ENCODE data around the gene PEAK3. TPM values are rescaled to one million over a fixed set of nuclear protein-coding genes. Genes with fewer than 3 reads are reported as not detected.
A peak's percentile ranks its signal among the peaks of the same experiment; 100 is the strongest.

The PEAK3 gene
- total and polyA plus RNA-seq, 9 of the 15 experiments (the other 6 are each of a cell fraction or from before 2014, with no cell fraction given), result 0.07 to 0.40 TPM; not detected in 7

- TF ChIP-seq, protein P1, sequence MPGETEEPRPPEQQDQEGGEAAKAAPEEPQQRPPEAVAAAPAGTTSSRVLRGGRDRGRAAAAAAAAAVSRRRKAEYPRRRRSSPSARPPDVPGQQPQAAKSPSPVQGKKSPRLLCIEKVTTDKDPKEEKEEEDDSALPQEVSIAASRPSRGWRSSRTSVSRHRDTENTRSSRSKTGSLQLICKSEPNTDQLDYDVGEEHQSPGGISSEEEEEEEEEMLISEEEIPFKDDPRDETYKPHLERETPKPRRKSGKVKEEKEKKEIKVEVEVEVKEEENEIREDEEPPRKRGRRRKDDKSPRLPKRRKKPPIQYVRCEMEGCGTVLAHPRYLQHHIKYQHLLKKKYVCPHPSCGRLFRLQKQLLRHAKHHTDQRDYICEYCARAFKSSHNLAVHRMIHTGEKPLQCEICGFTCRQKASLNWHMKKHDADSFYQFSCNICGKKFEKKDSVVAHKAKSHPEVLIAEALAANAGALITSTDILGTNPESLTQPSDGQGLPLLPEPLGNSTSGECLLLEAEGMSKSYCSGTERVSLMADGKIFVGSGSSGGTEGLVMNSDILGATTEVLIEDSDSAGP (CRISPR knock-in tag; IDR thresholded peaks at IDR 0.05), result no peak
- TF ChIP-seq MXI1 (IDR thresholded peaks at IDR 0.05; ENCODE audit: low read depth, low read length), result no peak
- no peak for TF ChIP-seq ZNF444 (CRISPR knock-in tag; IDR thresholded peaks at IDR 0.05)
- TF ChIP-seq ELF1 (tag; IDR thresholded peaks at IDR 0.05), result peak; percentile 99
- no peak for TF ChIP-seq MEF2D (tag; conservative IDR thresholded peaks at IDR 0.05; ENCODE audit: low read depth)
- no peak for TF ChIP-seq MTF1 (CRISPR knock-in tag; IDR thresholded peaks at IDR 0.05; ENCODE audit: borderline replicate concordance)
- TF ChIP-seq, protein P2, sequence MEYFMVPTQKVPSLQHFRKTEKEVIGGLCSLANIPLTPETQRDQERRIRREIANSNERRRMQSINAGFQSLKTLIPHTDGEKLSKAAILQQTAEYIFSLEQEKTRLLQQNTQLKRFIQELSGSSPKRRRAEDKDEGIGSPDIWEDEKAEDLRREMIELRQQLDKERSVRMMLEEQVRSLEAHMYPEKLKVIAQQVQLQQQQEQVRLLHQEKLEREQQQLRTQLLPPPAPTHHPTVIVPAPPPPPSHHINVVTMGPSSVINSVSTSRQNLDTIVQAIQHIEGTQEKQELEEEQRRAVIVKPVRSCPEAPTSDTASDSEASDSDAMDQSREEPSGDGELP (CRISPR knock-in tag; IDR thresholded peaks at IDR 0.05; ENCODE audit: borderline replicate concordance), result peak; percentile 89
- TF ChIP-seq COPS2 (conservative IDR thresholded peaks at IDR 0.05), result no peak
- TF ChIP-seq, protein P3, sequence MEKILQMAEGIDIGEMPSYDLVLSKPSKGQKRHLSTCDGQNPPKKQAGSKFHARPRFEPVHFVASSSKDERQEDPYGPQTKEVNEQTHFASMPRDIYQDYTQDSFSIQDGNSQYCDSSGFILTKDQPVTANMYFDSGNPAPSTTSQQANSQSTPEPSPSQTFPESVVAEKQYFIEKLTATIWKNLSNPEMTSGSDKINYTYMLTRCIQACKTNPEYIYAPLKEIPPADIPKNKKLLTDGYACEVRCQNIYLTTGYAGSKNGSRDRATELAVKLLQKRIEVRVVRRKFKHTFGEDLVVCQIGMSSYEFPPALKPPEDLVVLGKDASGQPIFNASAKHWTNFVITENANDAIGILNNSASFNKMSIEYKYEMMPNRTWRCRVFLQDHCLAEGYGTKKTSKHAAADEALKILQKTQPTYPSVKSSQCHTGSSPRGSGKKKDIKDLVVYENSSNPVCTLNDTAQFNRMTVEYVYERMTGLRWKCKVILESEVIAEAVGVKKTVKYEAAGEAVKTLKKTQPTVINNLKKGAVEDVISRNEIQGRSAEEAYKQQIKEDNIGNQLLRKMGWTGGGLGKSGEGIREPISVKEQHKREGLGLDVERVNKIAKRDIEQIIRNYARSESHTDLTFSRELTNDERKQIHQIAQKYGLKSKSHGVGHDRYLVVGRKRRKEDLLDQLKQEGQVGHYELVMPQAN (IDR thresholded peaks at IDR 0.05; ENCODE audit: borderline replicate concordance), result no peak; the same call in 1 of the 2 replicates
- TF ChIP-seq RBM17 (IDR thresholded peaks at IDR 0.05; ENCODE audit: borderline replicate concordance, low read depth, low read length), result no peak
- no peak for TF ChIP-seq HDAC8 (tag; IDR thresholded peaks at IDR 0.05)
- TF ChIP-seq MCM2 (IDR thresholded peaks at IDR 0.05; ENCODE audit: low read depth), result no peak
- no peak; the same call in 1 of the 2 replicates for TF ChIP-seq HEY1 (CRISPR knock-in tag; IDR thresholded peaks at IDR 0.05; ENCODE audit: borderline replicate concordance)
- TF ChIP-seq, protein P4, sequence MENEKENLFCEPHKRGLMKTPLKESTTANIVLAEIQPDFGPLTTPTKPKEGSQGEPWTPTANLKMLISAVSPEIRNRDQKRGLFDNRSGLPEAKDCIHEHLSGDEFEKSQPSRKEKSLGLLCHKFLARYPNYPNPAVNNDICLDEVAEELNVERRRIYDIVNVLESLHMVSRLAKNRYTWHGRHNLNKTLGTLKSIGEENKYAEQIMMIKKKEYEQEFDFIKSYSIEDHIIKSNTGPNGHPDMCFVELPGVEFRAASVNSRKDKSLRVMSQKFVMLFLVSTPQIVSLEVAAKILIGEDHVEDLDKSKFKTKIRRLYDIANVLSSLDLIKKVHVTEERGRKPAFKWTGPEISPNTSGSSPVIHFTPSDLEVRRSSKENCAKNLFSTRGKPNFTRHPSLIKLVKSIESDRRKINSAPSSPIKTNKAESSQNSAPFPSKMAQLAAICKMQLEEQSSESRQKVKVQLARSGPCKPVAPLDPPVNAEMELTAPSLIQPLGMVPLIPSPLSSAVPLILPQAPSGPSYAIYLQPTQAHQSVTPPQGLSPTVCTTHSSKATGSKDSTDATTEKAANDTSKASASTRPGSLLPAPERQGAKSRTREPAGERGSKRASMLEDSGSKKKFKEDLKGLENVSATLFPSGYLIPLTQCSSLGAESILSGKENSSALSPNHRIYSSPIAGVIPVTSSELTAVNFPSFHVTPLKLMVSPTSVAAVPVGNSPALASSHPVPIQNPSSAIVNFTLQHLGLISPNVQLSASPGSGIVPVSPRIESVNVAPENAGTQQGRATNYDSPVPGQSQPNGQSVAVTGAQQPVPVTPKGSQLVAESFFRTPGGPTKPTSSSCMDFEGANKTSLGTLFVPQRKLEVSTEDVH (IDR thresholded peaks at IDR 0.05; ENCODE audit: low read depth, partially characterized antibody), result peak; percentile 93
- TF ChIP-seq TSC22D4 (tag; IDR thresholded peaks at IDR 0.05), result no peak
- TF ChIP-seq ZNF644 (tag; IDR thresholded peaks at IDR 0.05; ENCODE audit: low read depth), result no peak
- TF ChIP-seq ZNF766 (CRISPR knock-in tag; conservative IDR thresholded peaks at IDR 0.05), result 0 out of 2 replicates have a peak, but pooled peaks have one; percentile 43
- peak; percentile 57 for TF ChIP-seq PCBP1 (IDR thresholded peaks at IDR 0.05; ENCODE audit: low read depth, low read length, poor library complexity, severe bottlenecking)
- no peak for TF ChIP-seq ZSCAN29 (IDR thresholded peaks at IDR 0.05)
- peak; percentile 66; the same call in 1 of the 2 replicates for TF ChIP-seq ZC3H11A (IDR thresholded peaks at IDR 0.05; ENCODE audit: low read depth, low read length)
These were observed 8.4 kb downstream of the PEAK3 start (continued) for GRCh38 chr19:2273356-2274184.
